A549 (cell line): ENCODE results near the gene PHTF2.

Experiments
- CTCF ChIP-seq: fragments of >200 bp; sonication (Bioruptor Twin); formaldehyde crosslinking; IDR thresholded peaks from 3 replicates; pipeline ENCODE4 v1.5.1; 2016
- MAX ChIP-seq: IDR thresholded peaks from 2 replicates; pipeline ENCODE4 v1.6.1; 2012
- MYC ChIP-seq: IDR thresholded peaks from 2 replicates; pipeline ENCODE4 v1.6.1; 2012; ENCODE audit warnings: mild to moderate bottlenecking, inconsistent platforms, low read length, improper control_type of control experiment, borderline replicate concordance
- POLR2A ChIP-seq: IDR thresholded peaks from 2 replicates; pipeline ENCODE4 v1.6.1; 2012; ENCODE audit warnings: mild to moderate bottlenecking, low read length
- TF ChIP-seq, protein P1 (sequence below): IDR thresholded peaks from 2 replicates; pipeline ENCODE4 v1.6.1; 2012

GRCh38 chr7:78002021-78002420 lies 203.4 kb downstream of the PHTF2 start:
- TF ChIP-seq POLR2A, result no peak
- TF ChIP-seq CTCF, result no peak
- TF ChIP-seq, protein P1, sequence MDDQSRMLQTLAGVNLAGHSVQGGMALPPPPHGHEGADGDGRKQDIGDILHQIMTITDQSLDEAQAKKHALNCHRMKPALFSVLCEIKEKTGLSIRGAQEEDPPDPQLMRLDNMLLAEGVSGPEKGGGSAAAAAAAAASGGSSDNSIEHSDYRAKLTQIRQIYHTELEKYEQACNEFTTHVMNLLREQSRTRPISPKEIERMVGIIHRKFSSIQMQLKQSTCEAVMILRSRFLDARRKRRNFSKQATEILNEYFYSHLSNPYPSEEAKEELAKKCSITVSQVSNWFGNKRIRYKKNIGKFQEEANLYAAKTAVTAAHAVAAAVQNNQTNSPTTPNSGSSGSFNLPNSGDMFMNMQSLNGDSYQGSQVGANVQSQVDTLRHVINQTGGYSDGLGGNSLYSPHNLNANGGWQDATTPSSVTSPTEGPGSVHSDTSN, result no peak
- no peak for TF ChIP-seq MYC
- no peak for TF ChIP-seq MAX
